NCI-H2081 (cell line): ENCODE data around the gene PHTF2.
A peak's percentile ranks its signal among the peaks of the same experiment; 100 is the strongest.
"Not testable (repeated sequence)": the region's sequence is repeated elsewhere in the genome, so short reads cannot be mapped to it uniquely, and the experiment has no call there.

Experiments used
- DNase-seq, 2 experiments: peaks; one replicate each; lab custom pipeline; 2025; lab: John Stamatoyannopoulos, UW

The PHTF2 gene

GRCh38 chr7:77798394-77799077 is at the start of gene PHTF2, which contains the start of gene TMEM60:
Gene PHTF2 (plus strand): TSS chr7:77798773.
Gene TMEM60 (minus strand): TSS chr7:77798434. CDS start chr7:77794373, 4,061 bp downstream.
- peak; percentile 100 for DNase-seq

DNA sequence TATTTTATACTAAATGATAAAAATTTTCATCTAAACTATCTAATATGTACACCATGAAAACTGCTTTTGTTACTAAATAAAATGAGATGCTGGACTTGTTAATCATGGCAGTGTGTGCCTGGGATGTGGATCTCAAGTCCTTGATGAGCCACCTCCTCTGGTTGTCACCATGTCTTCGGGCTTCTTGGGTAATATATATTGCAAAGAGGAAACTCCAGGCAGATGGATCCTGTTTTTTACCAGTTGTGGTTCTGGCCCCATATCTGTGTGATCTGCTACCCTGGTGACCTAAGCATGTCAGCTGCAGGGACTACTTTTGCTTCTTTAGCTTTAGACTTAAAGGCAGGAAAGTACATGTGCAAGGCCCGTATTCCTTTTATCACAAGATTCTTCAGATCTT is 46.6 kb upstream of the PHTF2 start:
- DNase-seq: no peak

- DNase-seq: peak in 1 of 2 experiments; percentile 79
Measured at GRCh38 chr7:77753173-77753572, 45.4 kb upstream of the PHTF2 start.

- no peak for DNase-seq
Measured at GRCh38 chr7:77757589-77757988, 41.0 kb upstream of the PHTF2 start.

DNA sequence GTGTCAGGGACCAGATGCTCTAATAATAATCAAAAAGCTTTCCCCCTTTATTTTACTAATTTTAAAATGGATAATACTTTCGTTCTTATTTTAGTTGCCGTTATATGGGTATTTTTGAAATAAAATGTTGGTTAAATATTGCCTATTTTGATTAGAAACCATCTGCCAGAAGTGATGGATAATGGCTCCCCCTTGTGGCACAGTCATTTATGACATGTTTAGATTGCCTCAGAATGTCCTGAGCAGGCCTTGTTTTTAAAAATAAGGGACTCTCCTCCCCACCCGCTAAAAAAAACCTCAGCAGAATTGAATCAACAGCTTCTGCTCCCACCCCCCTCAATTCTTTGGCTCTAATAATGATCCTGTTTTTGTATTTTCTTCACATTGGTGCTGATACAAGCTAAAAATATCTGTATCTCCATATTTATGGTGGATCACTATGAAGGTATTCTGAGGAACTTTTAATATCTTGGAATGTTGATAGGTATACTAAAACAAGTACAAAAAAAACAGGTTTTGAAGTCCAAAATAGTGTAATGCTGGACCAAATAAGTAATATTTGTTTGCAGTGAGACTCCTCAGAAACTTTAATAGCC is 39.2 kb upstream of the PHTF2 start:
- peak; percentile 60 to 62 for DNase-seq

DNA sequence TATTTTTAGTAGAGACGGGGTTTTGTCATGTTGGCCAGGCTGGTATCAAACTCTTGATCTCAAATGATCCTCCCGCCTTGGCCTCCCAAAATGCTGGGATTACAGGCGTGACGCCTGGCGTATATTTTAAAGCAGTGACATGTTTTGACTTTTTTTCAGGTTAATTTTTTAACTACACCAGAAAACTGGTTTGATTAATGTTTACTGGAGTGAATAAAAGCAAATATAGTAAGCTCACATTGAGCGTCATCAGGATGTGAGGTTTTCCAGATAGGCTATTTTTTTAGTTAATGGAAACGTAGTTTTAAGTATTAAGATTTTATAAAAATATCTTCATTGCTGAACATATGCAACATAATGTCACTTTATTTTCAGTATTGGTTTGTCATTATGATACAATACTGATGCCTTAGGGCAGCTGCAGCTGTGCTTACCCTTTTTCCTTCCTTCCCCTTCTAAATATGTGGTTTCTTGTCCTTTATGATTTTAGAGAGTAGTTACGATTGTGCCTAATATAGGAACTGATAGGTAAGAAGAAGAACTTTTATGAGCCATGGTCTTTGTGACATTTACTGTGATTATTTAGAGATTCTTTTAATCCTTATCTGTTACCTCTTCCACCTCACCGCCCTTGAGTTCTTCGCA is 37.6 kb upstream of the PHTF2 start:
- DNase-seq: no peak

- no peak for DNase-seq
Measured at GRCh38 chr7:77765481-77765880, 33.1 kb upstream of the PHTF2 start.

GRCh38 chr7:77765906-77766800 is 32.4 kb upstream of the PHTF2 start:
- no peak for DNase-seq

DNA sequence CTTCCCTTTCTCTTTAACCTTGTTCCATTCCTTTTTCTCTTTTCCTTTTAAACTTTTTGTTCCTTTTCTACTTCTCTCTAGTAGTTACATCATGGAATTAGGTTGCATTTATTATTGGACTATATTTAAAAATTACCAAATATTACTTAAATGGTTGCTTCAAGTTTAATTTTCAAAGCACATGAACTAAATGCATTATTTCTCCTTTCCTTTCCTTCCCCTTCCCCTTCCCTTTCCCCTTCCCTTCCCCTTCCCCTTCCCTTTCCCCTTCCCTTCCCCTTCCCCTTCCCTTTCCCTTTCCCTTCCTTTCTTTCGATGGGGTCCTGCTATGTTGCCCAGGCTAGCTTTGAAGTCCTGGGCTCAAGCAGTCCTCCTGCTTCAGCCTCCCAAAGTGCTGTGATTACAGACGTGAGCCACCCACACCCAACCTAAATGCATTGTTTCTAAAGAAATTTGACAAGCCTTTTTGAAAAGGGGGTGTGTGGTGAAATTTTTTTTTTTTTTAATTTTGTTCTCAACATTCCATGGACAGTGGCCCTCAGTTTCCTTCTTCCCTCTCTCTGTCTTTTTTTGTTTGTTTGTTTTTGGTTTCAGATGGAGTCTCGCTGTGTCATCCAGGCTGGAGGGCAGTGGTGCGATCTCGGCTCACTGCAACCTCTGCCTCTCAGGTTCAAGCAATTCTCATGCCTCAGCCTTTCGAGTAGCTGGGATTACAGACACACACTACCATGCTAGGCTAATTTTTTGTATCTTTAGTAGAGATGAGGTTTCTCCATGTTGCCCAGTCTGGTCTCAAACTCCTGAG is 31.6 kb upstream of the PHTF2 start:
- no peak for DNase-seq

- no peak for DNase-seq
Measured at GRCh38 chr7:77770316-77770715, 28.3 kb upstream of the PHTF2 start.

- DNase-seq: no peak
Measured at GRCh38 chr7:77771901-77772300, 26.7 kb upstream of the PHTF2 start.

- DNase-seq: no peak
Measured at GRCh38 chr7:77778535-77778934, 20.0 kb upstream of the PHTF2 start.

DNA sequence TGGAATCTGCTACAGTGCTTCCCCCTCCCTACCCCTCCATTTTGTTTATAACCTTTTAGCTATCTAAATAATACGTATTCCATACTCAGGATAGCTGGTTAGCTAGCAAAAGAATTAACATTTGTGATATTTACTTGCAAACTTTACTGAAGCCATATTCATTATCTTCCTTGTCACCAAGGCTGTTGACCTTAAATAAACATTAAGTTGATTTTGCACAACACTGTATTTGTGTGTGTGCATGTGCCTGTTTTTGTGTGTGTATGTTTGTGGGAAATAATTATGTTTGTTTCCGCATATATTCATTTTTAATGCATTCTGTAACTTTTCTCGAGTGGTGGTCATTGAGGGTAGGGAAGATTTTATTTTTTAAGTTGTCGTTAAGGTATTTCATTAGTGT is 16.2 kb upstream of the PHTF2 start:
- no peak for DNase-seq

GRCh38 chr7:77783111-77783510 is 15.5 kb upstream of the PHTF2 start:
- no peak for DNase-seq

GRCh38 chr7:77783545-77783944 is 15.0 kb upstream of the PHTF2 start:
- no peak for DNase-seq

- not testable (repeated sequence) for DNase-seq
Measured at GRCh38 chr7:77784426-77784825, 14.1 kb upstream of the PHTF2 start.

DNA sequence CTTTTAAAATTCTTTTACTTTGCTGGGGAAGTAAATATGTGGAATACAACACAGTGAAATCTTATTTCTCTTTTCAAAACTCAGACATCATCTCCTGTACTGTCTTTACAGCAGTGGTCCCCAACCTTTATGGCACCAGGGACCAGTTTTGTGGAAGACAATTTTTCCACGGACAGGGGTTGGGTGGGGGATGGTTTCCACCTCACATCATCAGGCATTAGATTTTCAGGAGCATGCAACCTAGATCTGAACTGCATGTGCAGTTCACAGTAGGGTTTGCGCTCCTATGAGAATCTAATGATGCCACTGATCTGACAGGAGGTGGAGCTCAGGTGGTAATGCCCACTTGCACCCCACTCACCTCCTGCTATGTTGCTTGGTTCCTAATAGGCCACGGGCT is 12.6 kb upstream of the PHTF2 start:
- DNase-seq: no peak

DNA sequence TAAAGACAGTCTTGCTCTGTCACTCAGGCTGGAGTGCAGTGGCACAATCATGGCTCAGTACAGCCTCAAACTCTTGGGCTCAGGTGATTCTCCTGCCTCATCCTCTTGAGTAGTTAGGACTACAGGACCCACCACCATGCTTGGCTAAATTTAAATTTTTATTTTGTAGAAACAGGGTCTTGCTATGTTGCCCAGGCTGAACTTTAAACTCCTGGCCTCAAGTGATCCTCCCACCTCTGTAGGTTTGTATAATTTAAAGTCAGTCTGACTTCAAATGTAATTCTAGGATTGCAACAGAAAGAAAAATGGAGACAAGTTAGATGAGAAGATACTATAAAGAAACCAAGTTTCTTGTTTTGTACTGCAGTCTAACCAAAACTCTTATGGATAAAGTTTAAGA is 11.8 kb upstream of the PHTF2 start:
- no peak for DNase-seq

GRCh38 chr7:77788327-77788902 is 10.2 kb upstream of the PHTF2 start:
- no peak for DNase-seq

DNA sequence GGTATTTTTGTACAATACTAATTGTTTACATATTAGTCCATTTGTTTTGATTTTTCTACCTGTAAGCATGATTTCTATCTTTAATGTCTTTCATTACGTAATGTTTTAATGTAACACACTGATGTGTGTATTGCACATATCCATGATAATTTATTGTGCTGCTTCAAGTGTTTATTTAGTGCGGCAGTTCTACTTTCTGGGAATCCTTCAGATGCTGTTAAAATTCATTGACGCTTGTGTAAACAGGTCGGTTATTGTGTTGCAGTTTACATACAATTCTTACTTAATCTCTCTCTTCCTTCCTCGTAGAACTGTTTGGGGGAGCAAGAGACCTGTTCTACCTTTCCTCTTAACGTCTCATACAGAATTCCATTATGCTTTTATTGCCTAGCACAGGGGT is 7.2 kb upstream of the PHTF2 start:
- peak in 1 of 2 experiments; percentile 59 for DNase-seq

GRCh38 chr7:77791956-77792355 is 6.6 kb upstream of the PHTF2 start:
- no peak for DNase-seq
